Natural killer cell (primary cell): ENCODE measurements around the gene ZNF585A. TPM values are rescaled to one million over a fixed set of nuclear protein-coding genes. Genes with fewer than 3 reads are reported as not detected.
"Not testable (repeated sequence)": the region's sequence is repeated elsewhere in the genome, so short reads cannot be mapped to it uniquely, and the experiment has no call there.

Experiments used
- ATAC-seq, 3 donors: fragments of 150-1000 bp in 2 of 3; fragments of 200-7000 bp in 1 of 3; cut with Tn5 transposase; 1 replicate in 1 of 3; 2 replicates in 2 of 3; pipeline ENCODE4 v1.10.0; 2021; ENCODE audit warnings: mild to moderate bottlenecking in 2 of 3, moderate library complexity in 2 of 3
- DNase-seq, 2 donors: peaks; one replicate each; pipeline versions ENCODE4 v3.0.0 to v3.0.0-alpha.2; 2013 to 2021; ENCODE audit warnings: mixed read lengths in 1 of 2
- H3K27ac ChIP-seq: one replicate; pipeline ENCODE4 v1.5.1; 2013; ENCODE audit warnings: mild to moderate bottlenecking, low read length
- H3K27me3 ChIP-seq: one replicate; pipeline ENCODE4 v1.6.1; 2013; ENCODE audit warnings: low read length; ENCODE audit not compliant: control insufficient read depth, insufficient read depth
- H3K36me3 ChIP-seq: one replicate; pipeline ENCODE4 v1.6.1; 2013; ENCODE audit warnings: low read length; ENCODE audit not compliant: control insufficient read depth, insufficient read depth
- H3K4me1 ChIP-seq: one replicate; pipeline ENCODE4 v1.6.1; 2013; ENCODE audit warnings: low read length; ENCODE audit not compliant: control insufficient read depth, insufficient read depth
- H3K4me3 ChIP-seq: one replicate; pipeline ENCODE4 v1.5.1; 2013; ENCODE audit warnings: low read length
- H3K9me3 ChIP-seq: one replicate; pipeline ENCODE4 v1.6.1; 2013; ENCODE audit warnings: low read length; ENCODE audit not compliant: control insufficient read depth, insufficient read depth
- H3K27ac Mint-ChIP-seq, 2 donors: one replicate each; pipeline ENCODE4 v1.8.0; 2022; ENCODE audit warnings: mild to moderate bottlenecking in 2 of 2, mixed read lengths in 2 of 2, moderate library complexity in 1 of 2
- H3K27me3 Mint-ChIP-seq, 2 donors: one replicate each; pipeline ENCODE4 v1.8.0; 2022; ENCODE audit warnings: low read depth in 2 of 2, mixed read lengths in 2 of 2
- H3K36me3 Mint-ChIP-seq: one replicate; pipeline ENCODE4 v1.8.0; 2022; ENCODE audit warnings: mixed read lengths
- H3K4me1 Mint-ChIP-seq, 2 donors: one replicate each; pipeline ENCODE4 v1.8.0; 2022; ENCODE audit warnings: mixed read lengths in 2 of 2
- H3K4me3 Mint-ChIP-seq: one replicate; pipeline ENCODE4 v1.8.0; 2022; ENCODE audit warnings: mild to moderate bottlenecking, moderate library complexity, mixed read lengths
- H3K9me3 Mint-ChIP-seq, 2 donors: one replicate each; pipeline ENCODE4 v1.8.0; 2022; ENCODE audit warnings: mixed read lengths in 2 of 2
- WGBS: methylation state at CpG from one replicate; pipeline ENCODE4 v1.1.7; 2013; ENCODE audit warnings: missing lambda C conversion rate; ENCODE audit not compliant: insufficient coverage; 5-methylcytosine and 5-hydroxymethylcytosine counted together
- intact Hi-C: fragments of 100-400 bp; cut with micrococcal nuclease; formaldehyde crosslinking; loops from one replicate; pipeline ENCODE4 v1.14.2; 2022
- total RNA-seq, 4 donors: library from RNA; stranded (reverse); fragments of 120-200 nt in 1 of 4; gene quantifications; one replicate each; pipeline versions ENCODE4 v1.2.3 to v1.2.4, GENCODE V29; 2013 to 2022
- TF ChIP-seq, protein P1 (sequence below): fragments of 200-600 bp; IDR thresholded peaks from one replicate; pipeline ENCODE4 v1.8.0; 2022; ENCODE audit warnings: antibody characterized with exemption

The ZNF585A gene
- total RNA-seq, 3 donors from 2014 or later (not counting 1 experiment from before 2014, with no cell fraction given): 8.9 to 12.6 (median 9.9) TPM

DNA sequence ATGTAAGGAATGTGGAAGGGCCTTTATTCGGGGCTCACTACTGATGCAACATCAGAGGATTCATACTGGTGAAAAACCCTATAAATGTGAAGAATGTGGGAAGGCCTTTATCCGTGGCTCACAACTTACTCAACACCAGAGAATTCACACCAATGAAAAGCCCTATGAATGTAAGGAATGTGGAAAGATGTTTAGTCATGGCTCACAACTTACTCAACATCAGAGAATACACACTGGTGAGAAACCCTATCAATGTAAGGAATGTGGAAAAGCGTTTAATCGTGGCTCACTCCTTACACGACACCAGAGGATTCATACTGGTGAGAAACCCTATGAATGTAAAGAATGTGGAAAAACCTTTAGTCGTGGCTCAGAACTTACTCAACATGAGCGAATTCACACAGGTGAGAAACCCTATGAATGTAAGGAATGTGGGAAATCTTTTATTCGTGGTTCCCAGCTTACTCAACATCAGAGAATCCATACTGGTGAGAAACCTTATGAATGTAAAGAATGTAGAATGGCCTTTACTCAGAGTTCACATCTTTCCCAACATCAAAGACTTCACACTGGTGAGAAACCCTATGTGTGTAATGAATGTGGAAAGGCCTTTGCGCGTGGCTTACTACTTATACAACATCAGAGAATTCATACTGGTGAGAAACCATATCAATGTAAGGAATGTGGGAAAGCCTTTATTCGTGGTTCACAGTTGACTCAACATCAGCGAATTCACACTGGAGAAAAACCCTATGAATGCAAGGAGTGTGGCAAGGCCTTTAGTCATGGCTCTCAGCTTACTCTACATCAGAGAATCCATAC, 44.3 kb downstream of the ZNF585A start:
- DNase-seq (no peak), ATAC-seq (no peak)
- H3K27me3 ChIP-seq: no peaks in the 10 kb centered on the region
- WGBS: 95% methylated on average over 7 of the region's 12 CpGs
- H3K4me1 ChIP-seq: no peaks in the 10 kb centered on the region
- Mint-ChIP-seq H3K4me1 (no peaks in the 10 kb centered on the region), H3K36me3 (peaks cover 89% of the 10 kb centered on the region), H3K27me3 (no peaks in the 10 kb centered on the region), H3K27ac (no peak overlapping the region), H3K9me3 (peaks cover 23 to 46% of the 10 kb centered on the region in 2 donors), H3K4me3 (no peak overlapping the region)
- H3K27ac ChIP-seq: no peak overlapping the region
- peaks cover 61% of the 10 kb centered on the region for H3K9me3 ChIP-seq
- H3K36me3 ChIP-seq: peaks cover 11% of the 10 kb centered on the region
- TF ChIP-seq, protein P1, sequence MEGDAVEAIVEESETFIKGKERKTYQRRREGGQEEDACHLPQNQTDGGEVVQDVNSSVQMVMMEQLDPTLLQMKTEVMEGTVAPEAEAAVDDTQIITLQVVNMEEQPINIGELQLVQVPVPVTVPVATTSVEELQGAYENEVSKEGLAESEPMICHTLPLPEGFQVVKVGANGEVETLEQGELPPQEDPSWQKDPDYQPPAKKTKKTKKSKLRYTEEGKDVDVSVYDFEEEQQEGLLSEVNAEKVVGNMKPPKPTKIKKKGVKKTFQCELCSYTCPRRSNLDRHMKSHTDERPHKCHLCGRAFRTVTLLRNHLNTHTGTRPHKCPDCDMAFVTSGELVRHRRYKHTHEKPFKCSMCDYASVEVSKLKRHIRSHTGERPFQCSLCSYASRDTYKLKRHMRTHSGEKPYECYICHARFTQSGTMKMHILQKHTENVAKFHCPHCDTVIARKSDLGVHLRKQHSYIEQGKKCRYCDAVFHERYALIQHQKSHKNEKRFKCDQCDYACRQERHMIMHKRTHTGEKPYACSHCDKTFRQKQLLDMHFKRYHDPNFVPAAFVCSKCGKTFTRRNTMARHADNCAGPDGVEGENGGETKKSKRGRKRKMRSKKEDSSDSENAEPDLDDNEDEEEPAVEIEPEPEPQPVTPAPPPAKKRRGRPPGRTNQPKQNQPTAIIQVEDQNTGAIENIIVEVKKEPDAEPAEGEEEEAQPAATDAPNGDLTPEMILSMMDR: no peak
- intact Hi-C loops: loop anchor here (10.0 kb wide), 1 partner anchor 403 kb away; no protein-coding TSS in a partner anchor
- H3K4me3 ChIP-seq: no peak overlapping the region

DNA sequence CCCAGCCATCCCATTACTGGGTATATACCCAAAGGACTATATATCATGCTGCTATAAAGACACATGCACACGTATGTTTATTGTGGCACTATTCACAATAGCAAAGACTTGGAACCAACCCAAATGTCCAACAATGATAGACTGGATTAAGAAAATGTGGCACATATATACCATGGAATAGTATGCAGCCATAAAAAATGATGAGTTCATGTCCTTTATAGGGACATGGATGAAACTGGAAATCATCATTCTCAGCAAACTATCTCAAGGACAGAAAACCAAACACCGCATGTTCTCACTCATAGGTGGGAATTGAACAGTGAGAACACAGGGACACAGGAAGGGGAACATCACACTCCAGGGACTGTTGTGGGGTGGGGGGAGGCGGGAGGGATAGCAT, 50.4 kb downstream of the ZNF585A start:
- not testable (repeated sequence) for H3K4me3 Mint-ChIP-seq, H3K27me3 Mint-ChIP-seq, H3K4me1 ChIP-seq, H3K27me3 ChIP-seq, ATAC-seq, DNase-seq, H3K36me3 ChIP-seq, H3K27ac Mint-ChIP-seq, H3K4me3 ChIP-seq, H3K4me1 Mint-ChIP-seq, H3K27ac ChIP-seq
- intact Hi-C loops: loop anchor here (10.0 kb wide), 1 partner anchor 397 kb away; no protein-coding TSS in a partner anchor
- 100% methylated on average over 1 of the region's 3 CpGs for WGBS
- H3K9me3 ChIP-seq: peaks cover 20% of the 10 kb centered on the region
- peaks cover 60% of the 10 kb centered on the region for H3K36me3 Mint-ChIP-seq
- peaks cover 20 to 38% of the 10 kb centered on the region in 2 donors for H3K9me3 Mint-ChIP-seq

DNA sequence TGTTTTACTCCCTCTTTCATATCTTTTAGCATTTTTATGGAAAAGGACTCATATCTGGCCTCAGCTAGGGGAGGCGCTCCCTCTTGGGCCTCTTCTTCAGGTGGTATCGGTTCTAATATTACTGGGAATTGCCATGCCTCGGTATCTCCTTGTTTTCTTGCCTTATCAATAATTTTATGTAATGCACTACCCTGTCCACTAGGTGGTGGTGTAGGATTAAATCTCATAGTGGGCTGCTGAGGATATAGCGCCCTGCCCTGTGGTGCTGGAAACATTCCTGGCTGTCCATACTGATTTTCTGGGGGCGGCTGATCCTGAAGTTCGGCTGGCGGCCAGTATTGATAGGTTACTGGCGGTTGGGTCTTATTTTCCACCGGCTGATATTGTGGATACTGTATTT, 58.5 kb downstream of the ZNF585A start:
- peaks cover 59% of the 10 kb centered on the region for H3K9me3 ChIP-seq
- no peaks in the 10 kb centered on the region for H3K4me1 ChIP-seq
- no peaks in the 10 kb centered on the region for H3K27me3 ChIP-seq
- TF ChIP-seq, protein P1: no peak
- H3K4me3 ChIP-seq: no peak overlapping the region
- WGBS: 96% methylated on average over 7 of the region's 9 CpGs
- no peaks in the 10 kb centered on the region for H3K27me3 Mint-ChIP-seq
- peaks cover 71% of the 10 kb centered on the region for H3K36me3 Mint-ChIP-seq
- no peak overlapping the region for H3K27ac ChIP-seq
- ATAC-seq: no peak
- intact Hi-C loops: no loop called here
- peaks cover 22% of the 10 kb centered on the region for H3K36me3 ChIP-seq
- no peak overlapping the region for H3K27ac Mint-ChIP-seq
- no peak overlapping the region for H3K4me3 Mint-ChIP-seq
- DNase-seq: no peak
- peaks cover 20 to 37% of the 10 kb centered on the region in 2 donors for H3K9me3 Mint-ChIP-seq
- H3K4me1 Mint-ChIP-seq: no peaks in the 10 kb centered on the region

DNA sequence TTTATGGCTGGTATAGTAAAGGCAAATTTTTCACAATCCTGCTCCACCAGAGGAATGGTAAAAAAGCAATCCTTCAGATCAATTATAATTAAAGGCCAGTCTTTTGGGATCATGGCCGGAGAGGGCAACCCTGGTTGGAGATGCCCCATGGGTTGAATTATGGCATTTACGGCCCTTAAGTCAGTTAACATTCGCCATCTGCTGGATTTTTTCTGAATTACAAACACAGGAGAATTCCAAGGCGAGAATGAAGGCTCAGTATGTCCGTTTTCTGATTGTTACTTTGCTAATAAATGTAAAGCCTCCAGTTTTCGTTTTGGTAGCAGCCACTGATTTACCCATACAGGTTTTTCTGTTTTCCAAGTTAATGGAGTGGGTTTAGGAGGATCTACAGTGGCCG, 60.7 kb downstream of the ZNF585A start:
- H3K4me1 ChIP-seq, intact Hi-C loops, H3K27ac ChIP-seq, H3K27ac Mint-ChIP-seq, H3K4me1 Mint-ChIP-seq, ATAC-seq, H3K4me3 ChIP-seq, H3K27me3 Mint-ChIP-seq, DNase-seq, H3K4me3 Mint-ChIP-seq, H3K27me3 ChIP-seq: not testable (repeated sequence)
- Mint-ChIP-seq H3K9me3 (peaks cover 18 to 34% of the 10 kb centered on the region in 2 donors), H3K36me3 (peaks cover 66% of the 10 kb centered on the region)
- Histone ChIP-seq H3K9me3 (peaks cover 71% of the 10 kb centered on the region), H3K36me3 (peaks cover 31% of the 10 kb centered on the region)
- 95% methylated on average over 6 of the region's 7 CpGs for WGBS

DNA sequence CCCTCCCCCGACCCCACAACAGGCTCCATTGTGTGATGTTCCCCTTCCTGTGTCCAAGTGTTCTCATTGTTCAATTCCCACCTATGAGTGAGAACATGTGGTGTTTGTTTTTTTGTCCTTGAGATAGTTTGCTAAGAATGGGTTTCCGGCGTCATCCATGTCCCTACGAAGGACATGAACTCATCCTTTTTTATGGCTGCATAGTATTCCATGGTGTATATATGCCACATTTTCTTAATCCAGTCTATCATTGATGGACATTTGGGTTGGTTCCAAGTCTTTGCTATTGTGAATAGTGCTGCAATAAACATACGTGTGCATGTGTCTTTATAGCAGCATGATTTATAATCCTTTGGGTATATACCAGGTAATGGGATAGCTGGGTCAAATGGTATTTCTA, 68.4 kb downstream of the ZNF585A start:
- ATAC-seq, H3K4me1 ChIP-seq, intact Hi-C loops, H3K27ac Mint-ChIP-seq, H3K27me3 Mint-ChIP-seq, H3K27ac ChIP-seq, DNase-seq, H3K4me1 Mint-ChIP-seq, H3K27me3 ChIP-seq, H3K4me3 ChIP-seq, H3K4me3 Mint-ChIP-seq: not testable (repeated sequence)
- Histone ChIP-seq H3K36me3 (peaks cover 29% of the 10 kb centered on the region), H3K9me3 (peaks cover 45% of the 10 kb centered on the region)
- Mint-ChIP-seq H3K9me3 (peaks cover 12 to 24% of the 10 kb centered on the region in 2 donors), H3K36me3 (peaks cover 62% of the 10 kb centered on the region)
- WGBS: 94% methylated on average over 3 of the region's 5 CpGs
